Smooth muscle cell of the brain vasculature (primary cell): ENCODE data around the gene PTPN18.
"Not testable (repeated sequence)": the region's sequence is repeated elsewhere in the genome, so short reads cannot be mapped to it uniquely, and the experiment has no call there.

ENCODE experiments used
- DNase-seq: peaks from one replicate; pipeline ENCODE4 v3.0.0-alpha.2; 2012; ENCODE audit warnings: low read depth, low spot score

The PTPN18 gene

DNA sequence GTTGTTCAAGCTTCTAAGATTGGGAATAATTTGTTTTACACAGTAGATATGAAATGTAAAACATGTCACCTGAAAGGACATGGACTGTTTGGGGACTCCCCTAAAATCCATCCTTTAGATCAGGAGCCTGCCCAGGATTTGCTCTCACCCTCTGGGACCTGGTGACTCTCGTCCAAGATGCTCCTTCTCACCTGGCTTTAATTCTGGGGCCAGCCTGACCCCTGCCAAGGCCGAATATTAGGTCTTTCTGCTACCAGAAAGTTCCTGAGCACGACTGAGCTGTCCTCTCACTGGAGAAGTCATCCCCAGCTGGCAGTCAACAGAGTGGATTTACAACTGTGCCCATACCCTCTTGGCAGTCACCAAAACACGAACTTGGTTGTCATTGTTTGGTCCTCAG is 25.3 kb downstream of the PTPN18 start:
- no peak for DNase-seq

DNA sequence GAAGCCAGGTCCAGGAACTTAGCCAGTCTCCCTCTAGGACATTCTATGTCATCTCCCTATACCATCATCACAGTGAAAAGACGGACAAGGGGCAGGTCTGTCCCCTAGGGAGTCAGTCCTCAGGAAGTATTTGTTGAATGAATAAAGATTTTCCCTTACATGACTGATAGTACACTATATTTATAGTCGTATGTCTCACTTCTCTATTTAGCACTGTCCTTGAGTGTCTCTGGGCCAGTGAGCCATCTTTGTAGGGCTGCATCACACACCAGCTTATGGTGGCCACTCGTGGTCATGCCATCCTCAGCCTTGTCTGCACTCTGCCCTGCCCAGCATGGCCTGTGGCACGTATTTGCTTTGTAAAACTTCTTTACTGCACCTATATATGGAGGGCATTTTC is 25.8 kb downstream of the PTPN18 start:
- no peak for DNase-seq

DNA sequence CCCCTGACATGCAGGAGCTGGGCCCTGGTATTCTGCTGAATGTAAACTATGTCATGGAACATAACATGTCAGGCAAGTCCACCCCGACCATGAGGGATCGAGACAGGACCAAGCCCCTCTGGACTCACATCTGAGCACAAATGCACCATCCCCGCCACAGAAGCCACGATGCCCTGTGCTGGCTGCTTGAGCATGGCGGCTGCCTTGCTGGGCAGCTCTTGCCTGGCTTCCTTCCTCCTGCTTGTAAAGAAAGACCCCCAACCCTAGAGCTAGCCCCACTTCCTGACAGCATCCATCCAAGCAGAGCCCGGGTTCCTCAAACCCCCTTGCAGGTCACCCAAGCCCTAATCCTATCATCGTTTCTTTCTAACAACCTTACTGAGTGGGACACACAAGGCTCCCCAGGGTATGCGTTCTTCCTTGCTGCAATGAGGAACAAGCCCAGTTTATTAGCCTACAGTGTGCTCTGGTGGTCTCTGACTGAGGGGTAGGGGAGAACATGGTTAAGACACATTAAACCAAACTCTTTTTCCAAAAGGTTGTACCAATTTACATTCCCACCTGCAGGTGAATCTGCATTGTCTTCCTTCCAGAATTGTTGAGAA is 26.6 kb downstream of the PTPN18 start:
- DNase-seq = no peak

DNA sequence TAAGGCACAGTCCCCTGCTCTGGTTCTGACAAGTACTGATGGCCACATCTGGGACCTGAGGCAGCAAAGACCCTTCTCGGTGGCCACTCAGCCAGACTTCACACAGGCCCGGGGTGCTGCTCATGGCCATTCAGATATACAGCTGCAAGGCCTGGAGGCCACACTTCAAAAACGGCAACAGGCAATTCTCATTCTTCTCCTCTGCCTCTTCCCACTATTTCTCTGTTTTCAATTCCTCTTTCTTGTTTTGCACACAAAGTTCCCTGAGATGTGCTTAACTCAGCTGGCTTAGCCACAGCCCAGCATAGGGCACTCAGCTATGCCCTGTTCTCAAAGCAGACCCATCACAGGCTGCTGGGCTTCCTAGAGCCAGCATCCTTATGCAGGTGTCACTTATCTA is 29.9 kb downstream of the PTPN18 start:
- no peak for DNase-seq

DNA sequence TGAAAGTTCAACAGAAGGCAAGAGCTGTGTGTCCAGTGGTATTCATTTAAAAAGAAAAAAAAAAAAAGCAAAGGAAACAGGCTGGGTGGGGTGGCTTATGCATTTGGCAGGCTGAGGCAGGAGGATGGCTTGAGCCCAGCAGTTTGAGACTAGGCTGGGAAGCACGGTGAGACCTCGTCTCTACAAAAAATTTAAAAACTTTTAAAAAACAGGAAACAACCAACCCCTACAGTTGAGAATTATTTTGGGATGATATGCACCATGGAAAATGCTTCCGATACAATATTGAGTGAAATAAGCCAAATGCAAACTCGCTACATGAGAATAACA is 31.2 kb downstream of the PTPN18 start:
- DNase-seq = no peak

DNA sequence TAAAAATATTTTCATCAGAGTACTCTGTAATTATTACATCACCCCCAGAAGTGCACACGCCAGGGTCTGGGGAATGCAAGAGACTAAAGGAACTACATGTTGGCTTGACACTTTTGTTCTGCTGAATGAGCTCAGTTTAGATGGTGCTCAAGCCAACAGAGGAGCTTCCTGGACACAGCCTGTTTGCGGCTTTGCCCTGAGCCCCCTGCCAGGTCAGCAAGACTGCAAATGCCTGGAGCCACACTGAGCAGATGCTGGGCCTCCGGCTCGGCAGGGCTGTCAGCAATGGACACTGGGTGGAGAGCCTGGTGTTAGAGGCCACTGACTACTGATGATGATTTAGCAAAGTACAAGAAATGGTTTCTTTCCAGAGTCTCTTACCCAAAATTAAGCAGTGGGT is 31.9 kb downstream of the PTPN18 start:
- no peak for DNase-seq

DNA sequence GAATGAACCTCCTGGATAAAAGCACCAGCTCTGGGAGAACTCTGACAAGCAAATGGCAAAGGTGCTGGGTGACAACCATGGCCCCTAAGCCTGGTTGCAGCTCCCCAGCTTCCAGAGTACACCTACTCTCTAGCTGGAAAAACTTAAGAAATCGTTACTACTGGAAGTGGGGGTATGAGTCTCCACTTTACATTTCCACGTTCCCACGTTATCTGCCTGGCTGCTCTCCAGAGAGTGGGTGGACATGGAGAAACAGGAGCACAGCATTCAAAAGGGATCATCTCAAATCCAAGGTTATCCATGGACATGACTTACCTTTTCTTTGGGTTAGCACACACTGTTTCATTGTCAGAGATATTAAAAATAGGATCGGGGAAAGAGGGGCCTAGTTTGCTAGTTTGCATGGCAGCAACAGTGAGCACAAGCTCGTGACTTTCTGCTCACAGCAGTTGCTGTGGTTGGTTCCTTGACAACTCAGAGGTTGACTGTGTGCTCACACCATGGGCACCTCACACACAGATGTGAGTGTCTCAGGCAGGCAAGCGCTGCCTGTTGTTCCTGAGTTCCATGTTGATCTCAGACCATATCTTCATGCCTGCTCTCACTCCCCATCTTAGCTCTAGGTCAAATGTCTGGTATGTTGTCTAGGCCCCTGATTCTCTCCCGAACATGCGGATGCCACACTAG is 32.5 kb downstream of the PTPN18 start:
- DNase-seq = no peak

DNA sequence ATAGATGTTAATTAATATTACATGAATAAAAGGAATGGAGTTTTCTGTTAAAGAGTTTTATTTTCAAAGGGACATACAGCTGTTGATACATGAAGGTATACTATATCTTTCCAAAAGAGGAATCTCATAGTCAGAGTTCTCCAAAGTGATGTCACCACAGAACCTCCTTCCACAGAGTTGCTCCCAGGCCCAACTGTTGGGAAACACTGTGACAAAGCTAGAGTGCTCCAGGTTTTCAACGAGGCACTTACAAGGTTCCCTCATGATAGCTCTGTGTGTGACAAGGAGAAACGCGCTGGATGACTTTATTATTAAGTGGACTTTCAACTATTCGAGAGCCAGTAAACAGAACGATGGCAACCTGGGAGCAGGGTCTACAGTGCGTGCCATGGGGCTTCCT is 33.5 kb downstream of the PTPN18 start:
- no peak for DNase-seq

DNA sequence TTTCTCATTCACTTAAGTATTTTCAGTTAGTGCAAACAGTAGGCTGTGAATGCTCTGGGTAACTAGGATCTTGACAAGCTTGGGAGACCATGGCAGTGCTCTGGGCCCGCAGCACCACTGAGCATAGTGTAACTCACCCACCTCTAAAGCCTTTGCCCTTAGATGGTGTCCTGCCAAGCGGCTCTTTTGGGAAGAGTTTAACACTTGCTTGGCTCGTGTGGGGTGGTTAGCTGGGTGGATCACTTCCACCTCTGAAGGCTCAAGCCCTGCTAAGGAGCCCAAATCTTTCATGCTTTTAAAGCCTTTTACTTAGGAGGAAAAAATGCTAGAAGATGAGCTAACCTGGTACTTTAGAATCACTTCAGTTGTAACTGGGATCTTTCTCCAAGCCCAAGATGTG is 33.9 kb downstream of the PTPN18 start:
- DNase-seq = no peak

DNA sequence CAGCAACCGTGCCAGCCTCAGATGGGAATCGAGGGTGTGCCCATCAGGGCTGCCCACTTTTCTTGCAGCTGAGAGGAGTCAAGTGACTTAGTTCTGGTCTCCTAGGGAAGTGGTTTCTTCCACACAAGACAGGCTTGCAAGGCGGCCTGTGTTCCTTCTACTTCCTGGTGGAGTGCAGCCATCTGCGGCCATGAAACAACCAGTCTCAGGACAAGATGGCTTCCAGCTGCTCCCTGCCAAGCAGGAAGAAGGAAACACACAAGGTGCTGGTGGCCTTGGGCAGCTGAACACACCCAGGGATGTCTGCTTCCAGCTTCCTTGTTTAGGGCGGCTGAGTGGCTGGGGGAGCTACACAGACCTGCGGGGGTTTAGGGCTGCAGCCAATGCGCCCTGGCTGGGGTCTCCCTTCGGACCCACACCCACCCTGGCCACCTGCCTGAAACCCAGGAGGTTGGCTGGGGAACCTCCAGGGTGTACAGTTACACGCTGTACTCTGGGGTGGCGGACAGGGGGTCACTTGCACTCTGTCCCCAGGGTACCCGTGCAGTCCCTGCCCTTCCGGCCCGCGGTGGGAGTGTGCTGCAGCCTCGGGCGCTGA is 34.7 kb downstream of the PTPN18 start:
- DNase-seq = no peak

DNA sequence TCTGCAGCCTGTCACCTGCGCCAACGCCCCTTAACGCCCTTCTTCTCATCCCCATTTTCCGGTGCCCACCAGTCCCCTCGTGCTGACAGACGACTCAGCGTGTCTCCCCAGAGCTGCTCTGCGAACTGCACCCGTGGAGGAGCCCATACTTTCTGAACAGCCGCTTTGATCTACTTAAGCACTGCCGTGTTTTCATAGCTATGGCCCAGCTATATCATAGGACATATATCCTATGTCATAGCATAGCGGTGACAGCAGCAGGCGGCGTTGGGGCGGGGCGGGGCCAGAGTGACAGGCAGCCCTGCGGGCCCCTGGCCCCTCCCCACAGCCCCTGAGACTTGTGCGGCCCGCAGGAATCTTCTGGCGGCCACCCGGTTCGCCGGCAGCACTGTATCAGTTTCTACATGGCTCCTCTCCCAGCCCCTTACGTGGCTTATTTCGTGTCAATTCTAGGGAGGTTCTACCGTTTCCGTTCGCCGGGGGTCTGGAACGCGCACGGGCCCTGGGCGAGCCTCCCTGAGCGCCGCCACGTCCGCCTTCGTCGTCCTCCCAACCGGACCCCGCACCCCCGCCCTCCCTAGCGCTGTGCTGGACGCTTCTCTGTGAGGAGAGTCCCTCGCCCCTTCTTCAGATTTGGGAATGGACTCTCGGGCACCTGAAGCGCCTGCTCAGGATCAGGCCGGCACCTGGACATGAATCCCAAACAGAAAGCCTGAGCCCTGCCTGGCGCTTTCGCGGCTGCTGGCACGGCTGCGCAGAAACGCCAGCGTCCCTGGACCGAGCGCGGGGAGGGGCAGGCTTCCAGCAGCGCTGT is 35.4 kb downstream of the PTPN18 start:
- no peak for DNase-seq

DNA sequence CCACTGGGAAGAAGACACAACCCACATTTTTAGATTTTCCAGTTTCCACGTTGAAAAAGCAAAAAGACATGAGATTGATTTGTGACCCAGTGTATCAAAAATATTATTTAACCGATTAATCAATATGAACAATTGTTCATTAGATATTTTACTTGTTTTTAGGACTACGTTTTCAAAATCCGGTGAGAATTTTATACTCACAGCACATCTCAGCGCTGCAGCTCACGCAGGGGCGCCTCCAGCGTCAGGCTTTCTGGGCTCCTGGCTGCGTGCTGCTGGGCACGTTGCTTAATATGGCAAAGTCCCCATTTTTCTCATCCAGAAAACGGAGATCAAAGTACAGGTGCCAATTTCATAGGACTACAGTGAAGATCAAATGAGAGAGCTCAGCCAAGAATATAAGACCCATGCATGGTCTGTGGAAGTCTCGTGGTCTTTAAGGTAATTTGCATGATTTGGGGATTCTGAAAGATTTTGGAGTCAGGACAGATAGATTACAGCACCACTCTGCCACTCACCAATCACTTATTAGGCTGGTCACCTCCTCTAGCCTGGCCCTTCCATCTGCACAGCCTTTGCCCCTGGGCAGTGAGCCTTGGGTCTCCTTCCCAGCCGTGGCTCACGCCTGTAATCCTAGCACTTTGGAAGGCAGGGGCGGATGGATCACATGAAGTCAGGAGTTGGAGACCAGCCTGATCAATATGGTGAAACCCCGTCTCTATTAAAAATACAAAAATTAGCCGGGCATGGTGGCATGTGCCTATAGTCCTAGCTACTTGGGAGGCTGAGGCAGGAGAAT is 36.2 kb downstream of the PTPN18 start:
- DNase-seq = no peak

DNA sequence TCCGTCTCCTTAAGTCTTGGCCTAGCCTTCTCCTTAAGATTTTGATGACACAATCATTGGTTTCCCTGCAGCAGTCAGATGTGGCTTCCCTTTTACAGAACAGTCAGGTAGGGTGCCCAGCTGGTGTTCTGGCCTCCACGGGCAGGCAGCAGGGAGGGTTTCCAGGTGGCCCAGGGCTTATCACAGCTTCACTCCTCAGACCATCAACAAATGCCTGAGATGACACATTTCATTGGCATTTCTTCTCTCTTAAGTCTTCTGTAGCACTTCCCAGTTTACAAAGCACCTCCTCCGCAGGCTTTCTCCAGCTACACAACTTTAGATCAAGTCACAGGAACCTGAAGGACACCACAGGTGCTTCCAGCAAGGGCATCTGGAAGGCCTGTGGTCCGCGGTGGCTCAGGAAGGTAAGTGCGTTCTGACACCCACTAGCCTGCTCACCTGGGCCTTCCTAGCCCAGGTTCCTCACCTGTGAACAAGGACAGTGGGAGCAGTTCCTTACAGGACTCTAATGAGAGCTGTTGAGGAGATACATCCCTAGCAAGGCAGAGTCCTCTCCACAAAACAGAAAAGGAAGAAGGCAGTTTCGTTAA is 37.6 kb downstream of the PTPN18 start:
- no peak for DNase-seq

DNA sequence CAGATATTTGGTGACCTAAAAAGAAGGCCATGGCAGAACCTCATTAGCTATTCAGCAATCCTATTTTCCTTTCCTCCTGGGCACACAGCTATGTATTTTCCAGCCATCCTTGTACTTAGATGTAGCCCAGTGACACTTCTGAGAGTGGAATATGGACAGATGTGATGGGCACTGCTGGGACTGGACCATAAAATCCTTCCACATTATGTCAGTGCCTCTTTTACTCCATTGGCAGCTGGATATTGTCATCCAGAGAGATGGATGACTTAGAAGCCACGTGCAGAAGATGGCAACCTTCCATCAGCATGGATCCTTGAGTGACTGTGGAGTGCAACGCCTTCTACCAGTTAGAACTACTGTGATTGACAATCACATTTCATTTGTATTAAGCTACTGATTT is 50.4 kb downstream of the PTPN18 start:
- not testable (repeated sequence) for DNase-seq

DNA sequence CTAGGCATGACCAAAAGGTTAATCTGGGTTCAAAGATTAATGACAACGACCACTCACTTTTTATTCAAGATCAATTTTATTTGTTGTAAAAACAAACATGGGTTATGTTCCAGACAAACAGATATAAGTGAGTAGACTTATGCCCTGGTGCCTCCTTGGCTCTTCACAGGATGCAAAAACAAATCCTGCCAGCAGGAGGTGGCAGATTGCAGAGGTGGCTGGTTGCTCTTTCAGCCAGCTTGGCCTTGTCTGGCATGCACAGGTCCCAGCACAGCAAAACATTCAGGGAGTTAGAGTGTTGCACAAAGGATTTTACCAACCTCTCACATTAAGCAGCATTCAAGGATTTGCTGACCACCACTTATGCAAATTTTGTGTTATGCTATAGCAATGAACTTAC is 60.8 kb downstream of the PTPN18 start:
- DNase-seq = not testable (repeated sequence)

DNA sequence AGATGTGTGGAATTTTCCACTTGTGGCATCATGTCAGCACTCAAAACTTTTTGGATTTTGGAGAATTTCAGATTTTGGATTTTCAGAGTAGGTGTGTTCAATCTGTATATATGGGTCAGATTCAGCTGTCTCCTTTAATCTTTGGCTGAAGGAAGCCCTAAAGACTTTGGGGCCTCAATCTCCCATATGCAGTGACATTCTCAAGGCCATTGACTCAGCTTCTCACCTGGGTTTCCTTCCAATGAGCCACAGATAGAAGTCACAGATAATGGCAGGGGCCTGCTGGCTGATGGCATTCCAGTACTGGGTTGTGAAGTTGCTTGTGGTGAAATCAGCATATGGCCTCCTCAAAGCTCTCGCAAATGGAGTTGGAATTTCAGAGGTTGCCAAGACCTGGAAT is 63.0 kb downstream of the PTPN18 start:
- DNase-seq = not testable (repeated sequence)
